ENCODE measurements around the gene HMG20A. TPM values are rescaled to one million over a fixed set of nuclear protein-coding genes. Genes with fewer than 3 reads are reported as not detected.

The HMG20A gene
- polyA plus RNA-seq, 1 donor from 2014 or later: 52.2 TPM

DNA sequence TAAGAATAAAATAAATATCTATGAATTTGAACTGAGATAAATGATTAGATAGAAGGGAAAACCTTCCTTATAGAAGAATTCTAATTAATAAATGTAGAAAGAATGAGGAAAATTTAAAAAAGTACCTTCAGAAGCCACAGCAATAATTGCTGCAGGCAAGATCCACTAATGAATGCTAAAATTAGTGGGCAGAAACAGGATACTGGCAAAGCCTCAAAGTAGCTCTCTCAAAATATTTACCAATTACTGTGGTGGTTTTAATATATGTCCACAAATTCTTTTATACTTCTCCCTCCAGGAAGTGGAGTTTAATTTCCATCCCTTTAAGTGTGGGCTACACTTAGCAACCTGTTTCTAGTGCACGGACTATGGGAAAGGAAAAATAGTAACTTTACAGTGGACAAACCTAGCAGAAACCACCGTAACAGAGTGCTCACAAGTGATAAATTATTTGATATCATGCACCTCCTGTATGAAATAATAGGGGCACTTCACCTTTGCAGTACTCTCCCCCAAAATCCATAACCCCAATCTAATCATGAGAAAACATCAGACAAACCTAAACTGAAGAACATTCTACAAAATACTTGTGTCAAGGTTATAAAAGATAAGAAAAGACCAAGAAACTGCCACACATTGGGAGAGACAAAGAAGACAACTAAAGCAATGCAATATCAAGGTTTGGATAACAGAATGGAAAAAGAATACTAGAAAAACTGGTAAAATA lies 7.6 kb upstream of the HMG20A start:
- Histone ChIP-seq H2AFZ (ENCODE audit: low read depth, low read length) (no peak overlapping the region), H3F3A (ENCODE audit: insufficient read depth, low read length, poor library complexity, severe bottlenecking) (no peaks in the 10 kb centered on the region), H3K4me2 (ENCODE audit: low read length) (no peak overlapping the region), H3K27ac (ENCODE audit: low read length) (no peak overlapping the region), H3K27me3 (ENCODE audit: insufficient read depth, low read depth, low read length) (no peaks in the 10 kb centered on the region), H3K36me3 (ENCODE audit: insufficient read depth, low read length) (no peaks in the 10 kb centered on the region), H3K9me3 (ENCODE audit: low read length) (no peaks in the 10 kb centered on the region), H4K20me1 (ENCODE audit: insufficient read depth) (no peaks in the 10 kb centered on the region), H3K9me2 (ENCODE audit: insufficient read depth, low read length) (no peaks in the 10 kb centered on the region), H3K9ac (ENCODE audit: low read length) (no peak overlapping the region), H3K4me3 (ENCODE audit: low read length) (no peak overlapping the region), H3K79me2 (replicated peaks; ENCODE audit: insufficient read depth, low read length) (peaks cover 16% of the 10 kb centered on the region)
- TF ChIP-seq RAD21 (conservative IDR thresholded peaks at IDR 0.05): no peak
- TF ChIP-seq SMC3 (conservative IDR thresholded peaks at IDR 0.05; ENCODE audit: poor library complexity): no peak
- TF ChIP-seq EZH2 (IDR thresholded peaks at IDR 0.05; ENCODE audit: borderline replicate concordance, insufficient read depth, low read length, poor library complexity, severe bottlenecking): no peak
- TF ChIP-seq POLR2AphosphoS5 (IDR thresholded peaks at IDR 0.05): no peak
- no peak for TF ChIP-seq EP300 (conservative IDR thresholded peaks at IDR 0.05; ENCODE audit: poor library complexity, severe bottlenecking)
- TF ChIP-seq, protein P1, sequence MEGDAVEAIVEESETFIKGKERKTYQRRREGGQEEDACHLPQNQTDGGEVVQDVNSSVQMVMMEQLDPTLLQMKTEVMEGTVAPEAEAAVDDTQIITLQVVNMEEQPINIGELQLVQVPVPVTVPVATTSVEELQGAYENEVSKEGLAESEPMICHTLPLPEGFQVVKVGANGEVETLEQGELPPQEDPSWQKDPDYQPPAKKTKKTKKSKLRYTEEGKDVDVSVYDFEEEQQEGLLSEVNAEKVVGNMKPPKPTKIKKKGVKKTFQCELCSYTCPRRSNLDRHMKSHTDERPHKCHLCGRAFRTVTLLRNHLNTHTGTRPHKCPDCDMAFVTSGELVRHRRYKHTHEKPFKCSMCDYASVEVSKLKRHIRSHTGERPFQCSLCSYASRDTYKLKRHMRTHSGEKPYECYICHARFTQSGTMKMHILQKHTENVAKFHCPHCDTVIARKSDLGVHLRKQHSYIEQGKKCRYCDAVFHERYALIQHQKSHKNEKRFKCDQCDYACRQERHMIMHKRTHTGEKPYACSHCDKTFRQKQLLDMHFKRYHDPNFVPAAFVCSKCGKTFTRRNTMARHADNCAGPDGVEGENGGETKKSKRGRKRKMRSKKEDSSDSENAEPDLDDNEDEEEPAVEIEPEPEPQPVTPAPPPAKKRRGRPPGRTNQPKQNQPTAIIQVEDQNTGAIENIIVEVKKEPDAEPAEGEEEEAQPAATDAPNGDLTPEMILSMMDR (IDR thresholded peaks at IDR 0.05; ENCODE audit: poor library complexity, severe bottlenecking): no peak
- no peak for TF ChIP-seq TAF1 (IDR thresholded peaks at IDR 0.05; ENCODE audit: low read depth)
- TF ChIP-seq, protein P2, sequence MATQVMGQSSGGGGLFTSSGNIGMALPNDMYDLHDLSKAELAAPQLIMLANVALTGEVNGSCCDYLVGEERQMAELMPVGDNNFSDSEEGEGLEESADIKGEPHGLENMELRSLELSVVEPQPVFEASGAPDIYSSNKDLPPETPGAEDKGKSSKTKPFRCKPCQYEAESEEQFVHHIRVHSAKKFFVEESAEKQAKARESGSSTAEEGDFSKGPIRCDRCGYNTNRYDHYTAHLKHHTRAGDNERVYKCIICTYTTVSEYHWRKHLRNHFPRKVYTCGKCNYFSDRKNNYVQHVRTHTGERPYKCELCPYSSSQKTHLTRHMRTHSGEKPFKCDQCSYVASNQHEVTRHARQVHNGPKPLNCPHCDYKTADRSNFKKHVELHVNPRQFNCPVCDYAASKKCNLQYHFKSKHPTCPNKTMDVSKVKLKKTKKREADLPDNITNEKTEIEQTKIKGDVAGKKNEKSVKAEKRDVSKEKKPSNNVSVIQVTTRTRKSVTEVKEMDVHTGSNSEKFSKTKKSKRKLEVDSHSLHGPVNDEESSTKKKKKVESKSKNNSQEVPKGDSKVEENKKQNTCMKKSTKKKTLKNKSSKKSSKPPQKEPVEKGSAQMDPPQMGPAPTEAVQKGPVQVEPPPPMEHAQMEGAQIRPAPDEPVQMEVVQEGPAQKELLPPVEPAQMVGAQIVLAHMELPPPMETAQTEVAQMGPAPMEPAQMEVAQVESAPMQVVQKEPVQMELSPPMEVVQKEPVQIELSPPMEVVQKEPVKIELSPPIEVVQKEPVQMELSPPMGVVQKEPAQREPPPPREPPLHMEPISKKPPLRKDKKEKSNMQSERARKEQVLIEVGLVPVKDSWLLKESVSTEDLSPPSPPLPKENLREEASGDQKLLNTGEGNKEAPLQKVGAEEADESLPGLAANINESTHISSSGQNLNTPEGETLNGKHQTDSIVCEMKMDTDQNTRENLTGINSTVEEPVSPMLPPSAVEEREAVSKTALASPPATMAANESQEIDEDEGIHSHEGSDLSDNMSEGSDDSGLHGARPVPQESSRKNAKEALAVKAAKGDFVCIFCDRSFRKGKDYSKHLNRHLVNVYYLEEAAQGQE (IDR thresholded peaks at IDR 0.05; ENCODE audit: borderline replicate concordance): no peak
- TF ChIP-seq MXI1 (conservative IDR thresholded peaks at IDR 0.05; ENCODE audit: poor library complexity, severe bottlenecking): no peak

DNA sequence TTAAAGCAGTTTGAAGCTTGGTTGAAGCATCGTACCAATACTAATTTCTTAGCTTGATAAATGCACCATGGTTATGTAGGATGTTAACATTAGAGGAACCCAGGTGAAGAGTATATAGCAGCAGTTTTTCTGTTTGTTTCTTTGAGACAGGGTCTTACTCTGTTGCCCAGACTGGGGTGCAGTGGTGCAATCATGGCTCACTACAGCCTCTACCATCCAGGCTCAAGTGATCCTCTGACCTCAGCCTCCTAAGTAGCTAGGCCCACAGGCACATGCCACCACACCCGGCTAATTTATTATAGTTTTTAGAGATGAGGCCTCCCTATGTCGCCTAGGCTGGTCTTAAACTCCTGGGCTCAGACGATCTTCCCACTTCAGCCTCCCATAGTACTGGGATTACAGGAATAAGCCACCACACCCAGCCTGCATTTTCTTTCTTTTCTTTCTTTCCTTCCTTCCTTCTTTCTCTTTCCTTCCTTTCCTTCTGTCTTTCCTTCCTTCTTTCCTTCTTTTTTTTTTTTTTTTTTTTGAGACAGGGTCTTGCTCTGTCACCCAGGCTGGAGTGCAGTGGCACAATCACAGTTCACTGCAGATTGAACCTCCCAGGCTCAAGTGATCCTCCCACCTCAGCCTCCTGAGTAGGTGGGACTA lies 6.9 kb upstream of the HMG20A start:
- Histone ChIP-seq H3K27ac (ENCODE audit: low read length) (no peak overlapping the region), H3K4me2 (ENCODE audit: low read length) (no peak overlapping the region), H3K9me3 (ENCODE audit: low read length) (no peaks in the 10 kb centered on the region), H3F3A (ENCODE audit: insufficient read depth, low read length, poor library complexity, severe bottlenecking) (peaks cover 4% of the 10 kb centered on the region), H3K4me3 (ENCODE audit: low read length) (no peak overlapping the region), H4K20me1 (ENCODE audit: insufficient read depth) (no peaks in the 10 kb centered on the region), H3K27me3 (ENCODE audit: insufficient read depth, low read depth, low read length) (no peaks in the 10 kb centered on the region), H3K36me3 (ENCODE audit: insufficient read depth, low read length) (no peaks in the 10 kb centered on the region), H3K9ac (ENCODE audit: low read length) (no peak overlapping the region), H3K9me2 (ENCODE audit: insufficient read depth, low read length) (no peaks in the 10 kb centered on the region), H2AFZ (ENCODE audit: low read depth, low read length) (no peak overlapping the region), H3K79me2 (replicated peaks; ENCODE audit: insufficient read depth, low read length) (peaks cover 19% of the 10 kb centered on the region)
- TF ChIP-seq EP300 (conservative IDR thresholded peaks at IDR 0.05; ENCODE audit: poor library complexity, severe bottlenecking): no peak
- no peak for TF ChIP-seq EZH2 (IDR thresholded peaks at IDR 0.05; ENCODE audit: borderline replicate concordance, insufficient read depth, low read length, poor library complexity, severe bottlenecking)
- TF ChIP-seq, protein P1 (IDR thresholded peaks at IDR 0.05; ENCODE audit: poor library complexity, severe bottlenecking): no peak
- TF ChIP-seq SMC3 (conservative IDR thresholded peaks at IDR 0.05; ENCODE audit: poor library complexity): no peak
- TF ChIP-seq RAD21 (conservative IDR thresholded peaks at IDR 0.05): no peak
- TF ChIP-seq POLR2AphosphoS5 (IDR thresholded peaks at IDR 0.05): no peak
- no peak for TF ChIP-seq MXI1 (conservative IDR thresholded peaks at IDR 0.05; ENCODE audit: poor library complexity, severe bottlenecking)
